GM12872 (cell line): ENCODE data around the gene AK5.

Source experiments
- TF ChIP-seq, protein P1 (sequence below): IDR thresholded peaks from 3 replicates; pipeline ENCODE4 v1.5.1; 2011; ENCODE audit warnings: low read depth, mild to moderate bottlenecking, low read length, moderate library complexity; ENCODE audit not compliant: insufficient read depth

Gene AK5

DNA sequence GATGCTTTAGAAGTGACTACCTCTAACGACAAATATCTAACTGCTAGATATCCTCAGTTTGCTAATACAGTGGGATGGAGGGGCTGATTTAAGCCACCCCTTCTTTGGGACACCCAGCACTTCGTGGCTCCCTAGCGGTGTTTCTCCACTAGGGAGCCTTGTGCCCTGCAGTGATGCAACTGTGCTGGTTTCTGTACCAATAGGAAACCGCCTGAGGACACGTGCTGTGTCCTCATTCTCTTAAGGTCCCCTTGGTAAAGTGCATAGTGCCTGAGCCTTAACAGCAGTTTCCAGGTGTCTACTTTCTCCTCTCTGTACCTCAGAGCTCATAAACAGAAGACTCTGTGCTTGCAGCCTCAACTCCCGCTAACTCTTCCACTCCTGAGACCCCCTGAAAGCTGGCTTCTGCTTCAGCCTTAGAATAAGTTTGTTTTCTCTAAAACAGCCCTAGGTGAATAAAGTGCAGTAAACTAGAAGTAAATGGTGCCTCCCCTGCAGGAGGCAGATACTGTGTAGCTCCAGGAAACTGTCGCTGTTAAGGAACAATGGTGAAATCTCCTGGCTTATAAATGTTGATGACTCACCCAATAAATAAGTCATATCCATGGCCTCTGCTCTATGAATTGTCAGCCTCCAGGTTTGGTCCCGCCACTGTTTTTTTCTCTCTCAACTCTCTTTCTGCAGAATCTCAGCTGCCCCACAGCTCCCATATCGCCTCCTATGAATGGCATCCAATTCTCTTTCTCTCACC lies 130.4 kb downstream of the AK5 start:
- TF ChIP-seq, protein P1, sequence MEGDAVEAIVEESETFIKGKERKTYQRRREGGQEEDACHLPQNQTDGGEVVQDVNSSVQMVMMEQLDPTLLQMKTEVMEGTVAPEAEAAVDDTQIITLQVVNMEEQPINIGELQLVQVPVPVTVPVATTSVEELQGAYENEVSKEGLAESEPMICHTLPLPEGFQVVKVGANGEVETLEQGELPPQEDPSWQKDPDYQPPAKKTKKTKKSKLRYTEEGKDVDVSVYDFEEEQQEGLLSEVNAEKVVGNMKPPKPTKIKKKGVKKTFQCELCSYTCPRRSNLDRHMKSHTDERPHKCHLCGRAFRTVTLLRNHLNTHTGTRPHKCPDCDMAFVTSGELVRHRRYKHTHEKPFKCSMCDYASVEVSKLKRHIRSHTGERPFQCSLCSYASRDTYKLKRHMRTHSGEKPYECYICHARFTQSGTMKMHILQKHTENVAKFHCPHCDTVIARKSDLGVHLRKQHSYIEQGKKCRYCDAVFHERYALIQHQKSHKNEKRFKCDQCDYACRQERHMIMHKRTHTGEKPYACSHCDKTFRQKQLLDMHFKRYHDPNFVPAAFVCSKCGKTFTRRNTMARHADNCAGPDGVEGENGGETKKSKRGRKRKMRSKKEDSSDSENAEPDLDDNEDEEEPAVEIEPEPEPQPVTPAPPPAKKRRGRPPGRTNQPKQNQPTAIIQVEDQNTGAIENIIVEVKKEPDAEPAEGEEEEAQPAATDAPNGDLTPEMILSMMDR: no peak

DNA sequence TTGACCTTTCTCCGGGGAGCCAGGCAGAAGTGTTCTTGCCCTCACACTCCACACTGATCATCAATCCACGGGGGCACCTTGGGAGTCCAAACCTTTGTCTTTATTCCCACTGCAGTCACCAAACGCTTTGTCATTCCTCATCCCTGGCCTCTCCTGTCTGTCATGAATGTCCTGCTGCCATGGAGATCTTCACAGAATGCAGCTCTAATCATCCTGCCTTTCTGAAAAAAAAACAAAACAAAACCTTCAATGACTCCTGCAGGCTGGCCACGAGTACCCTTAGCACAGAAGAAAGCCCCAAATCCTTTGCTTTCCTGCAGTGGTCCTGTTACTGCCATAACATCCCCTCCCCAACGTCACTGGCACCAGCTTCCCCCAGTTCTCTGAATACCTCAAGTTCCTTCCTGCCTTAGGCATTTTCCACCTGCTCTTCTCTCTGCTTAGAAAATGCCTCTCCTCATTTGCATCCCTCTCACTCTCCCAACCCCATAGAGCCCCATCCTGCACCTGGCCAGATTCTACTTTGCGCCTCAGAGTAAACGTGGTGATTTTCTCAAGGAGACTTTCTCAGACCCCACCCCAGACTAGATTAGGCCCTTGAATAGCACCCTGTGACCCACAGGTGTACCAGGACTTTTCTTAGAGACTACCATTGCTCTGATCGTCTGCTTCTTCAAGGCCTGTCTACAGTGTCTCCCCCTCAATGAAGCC lies 131.2 kb downstream of the AK5 start:
- TF ChIP-seq, protein P1: no peak

DNA sequence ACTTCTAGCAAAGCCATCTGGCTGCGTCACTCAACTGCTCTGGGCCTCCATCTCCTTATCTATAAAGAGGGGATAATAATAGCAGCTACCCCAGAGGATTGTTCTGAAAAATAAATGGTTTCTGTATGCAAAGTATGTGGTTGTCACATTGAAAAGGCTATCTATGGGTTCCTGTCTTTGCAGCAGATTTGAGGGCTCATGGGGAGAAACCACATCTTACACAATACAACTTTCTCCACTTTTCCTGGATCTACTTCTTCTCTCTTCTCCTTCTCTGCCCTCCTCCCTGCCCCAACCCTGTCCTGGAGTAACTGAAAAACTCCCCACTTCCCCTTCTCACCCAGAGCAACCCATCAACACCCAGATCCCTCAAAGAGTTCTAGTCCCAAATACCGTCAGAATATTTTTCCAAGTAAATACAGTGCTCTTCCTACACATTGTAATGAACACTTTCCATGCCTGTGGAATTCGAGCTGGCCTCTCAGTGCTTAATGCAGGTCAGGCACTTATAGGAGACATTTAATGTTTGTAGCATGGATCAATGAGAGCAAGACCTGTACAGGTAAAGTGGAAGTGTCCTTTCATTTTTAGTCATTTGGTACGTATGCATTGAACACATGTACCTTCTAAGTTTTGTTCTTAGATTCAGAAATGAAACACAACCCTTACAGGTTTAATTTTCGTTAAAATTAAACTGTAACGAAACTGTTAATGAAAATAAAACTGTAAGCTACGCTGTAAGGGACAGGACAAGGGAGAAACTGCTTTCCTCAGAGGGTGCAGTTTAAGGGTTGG lies 131.9 kb downstream of the AK5 start:
- TF ChIP-seq, protein P1: no peak

DNA sequence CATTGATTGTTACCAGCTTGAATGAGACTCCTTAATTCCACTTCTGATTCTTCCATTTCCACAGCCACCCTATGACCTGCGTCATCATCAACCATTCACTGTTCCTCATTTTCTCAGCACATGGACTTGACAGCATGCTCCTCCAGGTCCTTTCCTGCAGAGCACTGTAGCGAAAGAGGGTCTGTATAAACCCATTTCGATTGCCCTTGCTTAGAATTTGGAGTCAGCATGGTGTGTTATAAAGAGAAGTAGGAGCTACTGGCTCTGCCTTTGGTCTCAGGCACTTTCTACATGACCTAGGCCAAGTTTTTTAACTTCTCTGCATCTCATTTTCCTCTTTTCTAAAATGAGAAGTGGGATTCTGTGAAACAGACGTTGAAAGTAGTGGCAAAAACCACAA lies 133.8 kb downstream of the AK5 start:
- TF ChIP-seq, protein P1: no peak

DNA sequence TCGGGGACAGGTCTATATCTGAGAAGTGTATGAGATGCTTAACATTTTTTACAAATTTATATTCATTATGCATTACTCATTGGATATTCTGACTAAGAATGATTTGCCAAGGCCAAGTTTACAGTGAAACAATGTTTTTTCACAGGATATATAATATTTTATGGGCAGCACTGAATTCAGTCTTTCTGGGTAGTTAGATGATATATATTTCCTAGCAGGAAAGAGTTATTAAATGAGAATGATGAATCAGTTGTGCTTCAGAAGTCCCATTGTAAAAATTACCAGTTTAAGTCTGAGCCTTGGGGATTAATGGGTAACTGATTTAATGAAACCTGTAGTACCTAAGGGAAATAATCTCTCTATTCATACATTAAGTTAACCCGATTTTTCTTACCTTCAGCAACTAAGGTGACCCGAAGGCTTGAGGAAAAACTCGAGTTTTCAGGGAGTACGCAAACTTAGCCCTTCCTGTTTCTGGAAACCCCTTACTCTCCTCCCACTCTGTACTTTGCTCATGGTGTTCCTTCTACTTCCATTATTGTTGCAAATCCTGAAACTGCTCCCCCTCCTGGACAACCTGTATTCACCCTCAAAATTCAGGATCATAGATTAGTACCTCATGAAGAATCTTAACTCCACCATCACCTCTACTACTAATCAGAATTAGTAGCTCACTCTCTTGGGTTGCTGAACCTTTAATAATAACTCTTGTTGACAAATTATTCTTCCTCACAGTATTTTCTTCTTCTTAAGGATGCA lies 135.1 kb downstream of the AK5 start:
- TF ChIP-seq, protein P1: peak; percentile 46; the same call in 2 of the 3 replicates

DNA sequence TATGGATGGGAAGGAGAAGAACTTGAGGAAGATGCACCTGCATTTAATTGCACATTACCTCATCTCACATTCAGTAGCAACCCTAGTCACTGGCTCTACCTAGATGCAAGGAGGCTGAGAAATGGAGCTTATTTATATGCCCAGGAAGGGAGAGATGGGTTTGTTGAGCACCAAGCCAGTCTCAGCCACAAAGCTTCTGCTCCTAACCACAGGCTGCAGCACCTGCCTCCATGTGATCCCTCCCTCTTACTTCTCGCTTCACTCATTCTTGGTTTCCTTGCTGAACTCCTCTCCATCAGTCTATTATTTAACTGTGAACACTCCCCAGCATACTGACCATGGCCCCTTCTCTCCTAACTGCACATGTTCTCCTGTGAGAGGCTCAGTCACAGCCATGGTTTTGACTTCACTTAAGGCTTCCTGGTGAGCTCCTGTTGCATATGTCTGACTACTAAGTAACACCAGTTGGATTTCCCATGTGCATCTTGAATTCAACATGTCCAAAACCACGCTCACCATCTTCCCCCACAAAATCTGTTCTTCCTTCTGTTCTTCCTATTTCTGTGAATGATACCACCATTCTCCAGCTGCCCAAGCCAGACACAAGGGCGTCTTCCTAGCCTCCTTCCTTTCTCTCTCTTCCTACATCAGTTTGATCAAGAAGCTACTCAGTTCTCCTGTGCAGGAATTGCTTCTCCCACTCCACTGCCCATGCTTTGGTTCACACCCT lies 139.8 kb downstream of the AK5 start:
- TF ChIP-seq, protein P1: no peak
